GM13977 (cell line): ENCODE data around the gene ATG4B.

Experiments used
- DNase-seq: peaks from one replicate; pipeline ENCODE4 v3.0.0; 2012; ENCODE audit warnings: low spot score
- CTCF ChIP-seq: IDR thresholded peaks from 2 replicates; pipeline ENCODE4 v1.5.1; 2012; ENCODE audit warnings: mild to moderate bottlenecking, control low read depth; ENCODE audit not compliant: insufficient read depth; ENCODE audit errors: extremely low read depth, missing control alignments
- in situ Hi-C: fragments of 300-500 bp; cut with MboI; formaldehyde crosslinking; loops from one replicate; pipeline ENCODE4 v1.12.0; 2022; ENCODE audit warnings: low sequenced_read_pairs, low pct_unique_long_range_greater_than_20kb, mixed read lengths, inconsistent platforms; ENCODE audit not compliant: unreplicated experiment

ATG4B gene

GRCh38 chr2:241598061-241598460 lies 39.4 kb upstream of the ATG4B start:
- in situ Hi-C loops: no loop called here
- no peak for TF ChIP-seq CTCF

GRCh38 chr2:241598487-241598886 lies 39.0 kb upstream of the ATG4B start:
- in situ Hi-C loops: no loop called here
- peak; percentile 41 for TF ChIP-seq CTCF
- no peak for DNase-seq

More at GRCh38 chr2:241598061-241598460, 39.4 kb upstream of the ATG4B start:
- no peak for DNase-seq

GRCh38 chr2:241599615-241600014 lies 37.9 kb upstream of the ATG4B start:
- TF ChIP-seq CTCF: no peak
- in situ Hi-C loops: no loop called here
- DNase-seq: no peak

GRCh38 chr2:241601841-241602240 lies 35.7 kb upstream of the ATG4B start:
- no peak for DNase-seq
- in situ Hi-C loops: no loop called here
- no peak for TF ChIP-seq CTCF

- no peak for DNase-seq
- in situ Hi-C loops: no loop called here
- no peak for TF ChIP-seq CTCF
These were observed 34.8 kb upstream of the ATG4B start for GRCh38 chr2:241602720-241603119.

- no peak for TF ChIP-seq CTCF
- DNase-seq: no peak
- in situ Hi-C loops: no loop called here
These were observed 33.8 kb upstream of the ATG4B start for GRCh38 chr2:241603686-241604085.

GRCh38 chr2:241606186-241606585 lies 31.3 kb upstream of the ATG4B start:
- in situ Hi-C loops: no loop called here
- no peak for TF ChIP-seq CTCF

More at GRCh38 chr2:241606186-241606585, 31.3 kb upstream of the ATG4B start:
- DNase-seq: no peak
